ENCODE data around the gene DCHS2. TPM values are rescaled to one million over a fixed set of nuclear protein-coding genes. Genes with fewer than 3 reads are reported as not detected.

The DCHS2 gene
- total RNA-seq, 2 experiments from 2014 or later, result 0.16 to 0.22 TPM

DNA sequence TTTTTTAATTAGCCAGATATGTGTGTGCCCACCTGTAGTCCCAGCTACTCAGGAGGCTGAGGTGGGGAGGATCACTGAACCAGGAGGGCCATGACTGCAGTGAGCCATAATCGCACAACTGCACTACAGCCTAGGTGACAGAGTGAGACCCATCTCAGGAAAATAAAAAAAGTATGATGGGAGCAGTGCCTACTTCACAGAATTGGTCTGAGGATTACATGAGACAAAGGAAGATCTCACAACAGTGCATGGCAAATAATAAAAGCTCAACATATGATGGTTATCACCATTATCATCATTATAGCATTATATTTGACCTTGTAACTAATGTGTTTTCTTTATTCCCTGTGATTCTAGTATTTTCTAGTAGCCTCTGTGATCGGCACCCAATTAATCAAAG is 19.9 kb upstream of the DCHS2 start:
- Histone ChIP-seq H3K36me3 (ENCODE audit: insufficient read depth, low read length) (no peaks in the 10 kb centered on the region), H3K27ac (ENCODE audit: low read depth in 1 of 2, low read length in 2 of 2) (no peak overlapping the region), H3K27me3 (ENCODE audit: control insufficient read depth in 1 of 2, insufficient read depth in 2 of 2, low read length in 2 of 2) (no peaks in the 10 kb centered on the region), H3K4me1 (ENCODE audit: insufficient read depth, low read length) (no peaks in the 10 kb centered on the region), H3K9me3 (ENCODE audit: control insufficient read depth in 1 of 2, insufficient read depth in 1 of 2, low read length in 2 of 2) (no peaks in the 10 kb centered on the region), H3K4me3 (ENCODE audit: low read length) (no peak overlapping the region)
- H3K9me3 Mint-ChIP-seq, result no peaks in the 10 kb centered on the region
- H3K4me3 Mint-ChIP-seq, result no peak overlapping the region
- DNase-seq (no peak), ATAC-seq (ENCODE audit: poor library complexity) (no peak)
- intact Hi-C loops (cut with DNase I, micrococcal nuclease), result no loop called here
- TF ChIP-seq, protein P1, sequence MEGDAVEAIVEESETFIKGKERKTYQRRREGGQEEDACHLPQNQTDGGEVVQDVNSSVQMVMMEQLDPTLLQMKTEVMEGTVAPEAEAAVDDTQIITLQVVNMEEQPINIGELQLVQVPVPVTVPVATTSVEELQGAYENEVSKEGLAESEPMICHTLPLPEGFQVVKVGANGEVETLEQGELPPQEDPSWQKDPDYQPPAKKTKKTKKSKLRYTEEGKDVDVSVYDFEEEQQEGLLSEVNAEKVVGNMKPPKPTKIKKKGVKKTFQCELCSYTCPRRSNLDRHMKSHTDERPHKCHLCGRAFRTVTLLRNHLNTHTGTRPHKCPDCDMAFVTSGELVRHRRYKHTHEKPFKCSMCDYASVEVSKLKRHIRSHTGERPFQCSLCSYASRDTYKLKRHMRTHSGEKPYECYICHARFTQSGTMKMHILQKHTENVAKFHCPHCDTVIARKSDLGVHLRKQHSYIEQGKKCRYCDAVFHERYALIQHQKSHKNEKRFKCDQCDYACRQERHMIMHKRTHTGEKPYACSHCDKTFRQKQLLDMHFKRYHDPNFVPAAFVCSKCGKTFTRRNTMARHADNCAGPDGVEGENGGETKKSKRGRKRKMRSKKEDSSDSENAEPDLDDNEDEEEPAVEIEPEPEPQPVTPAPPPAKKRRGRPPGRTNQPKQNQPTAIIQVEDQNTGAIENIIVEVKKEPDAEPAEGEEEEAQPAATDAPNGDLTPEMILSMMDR (IDR thresholded peaks at IDR 0.05), result no peak
- H3K4me1 Mint-ChIP-seq (ENCODE audit: low read depth), result no peaks in the 10 kb centered on the region
- H3K27ac Mint-ChIP-seq, result no peak overlapping the region
- no peaks in the 10 kb centered on the region for H3K36me3 Mint-ChIP-seq (ENCODE audit: low read depth)
- ChIA-PET POLR2A (no interaction called here), CTCF (interaction anchor here (1.4 kb wide), 1 partner anchor 9 kb away, joined by 3 read pairs; no protein-coding TSS in a partner anchor)
- H3K27me3 Mint-ChIP-seq, result peaks cover 58% of the 10 kb centered on the region

DNA sequence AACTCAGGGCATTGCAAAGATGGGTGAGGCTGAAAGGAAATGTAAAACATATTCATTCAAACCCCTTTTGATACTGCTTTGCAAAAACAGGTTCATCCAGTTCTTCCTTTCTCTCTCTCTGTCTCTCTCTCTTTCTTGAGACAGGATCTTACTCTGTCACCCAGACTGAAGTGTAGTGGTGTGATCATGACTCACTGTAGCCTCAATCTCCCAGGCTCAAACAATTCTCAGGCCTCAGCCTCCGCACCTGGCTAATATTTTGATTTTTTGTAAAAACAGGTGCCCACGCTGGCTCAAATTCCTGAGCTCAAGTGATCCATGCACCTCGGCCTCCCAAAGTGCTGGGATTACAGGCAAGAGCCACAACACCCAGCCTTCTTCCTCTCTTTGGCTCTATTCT is 15.6 kb upstream of the DCHS2 start:
- intact Hi-C loops (cut with DNase I, micrococcal nuclease), result loop anchor here (5.0 to 10.0 kb wide), 3 partner anchors 172 to 722 kb away; partner anchors contain the start of gene SFRP2 (in 1 of the 2)
- no peaks in the 10 kb centered on the region for H3K4me1 ChIP-seq (ENCODE audit: insufficient read depth, low read length)
- Mint-ChIP-seq H3K36me3 (ENCODE audit: low read depth) (no peaks in the 10 kb centered on the region), H3K27me3 (peaks cover 51% of the 10 kb centered on the region), H3K4me1 (ENCODE audit: low read depth) (no peaks in the 10 kb centered on the region), H3K9me3 (no peaks in the 10 kb centered on the region), H3K4me3 (no peak overlapping the region), H3K27ac (no peak overlapping the region)
- ChIA-PET POLR2A (no interaction called here), CTCF (interaction anchor here (0.8 kb wide), 1 partner anchor 13 kb away, joined by 3 read pairs; no protein-coding TSS in a partner anchor)
- H3K27ac ChIP-seq (ENCODE audit: low read depth in 1 of 2, low read length in 2 of 2), result no peak overlapping the region
- TF ChIP-seq, protein P1 (IDR thresholded peaks at IDR 0.05), result no peak
- no peak overlapping the region for H3K4me3 ChIP-seq (ENCODE audit: low read length)
- no peaks in the 10 kb centered on the region for H3K9me3 ChIP-seq (ENCODE audit: control insufficient read depth in 1 of 2, insufficient read depth in 1 of 2, low read length in 2 of 2)
- DNase-seq (no peak), ATAC-seq (ENCODE audit: poor library complexity) (no peak)
- H3K27me3 ChIP-seq (ENCODE audit: control insufficient read depth in 1 of 2, insufficient read depth in 2 of 2, low read length in 2 of 2), result peaks cover 0 to 4% of the 10 kb centered on the region in 2 experiments
- H3K36me3 ChIP-seq (ENCODE audit: insufficient read depth, low read length), result no peaks in the 10 kb centered on the region

DNA sequence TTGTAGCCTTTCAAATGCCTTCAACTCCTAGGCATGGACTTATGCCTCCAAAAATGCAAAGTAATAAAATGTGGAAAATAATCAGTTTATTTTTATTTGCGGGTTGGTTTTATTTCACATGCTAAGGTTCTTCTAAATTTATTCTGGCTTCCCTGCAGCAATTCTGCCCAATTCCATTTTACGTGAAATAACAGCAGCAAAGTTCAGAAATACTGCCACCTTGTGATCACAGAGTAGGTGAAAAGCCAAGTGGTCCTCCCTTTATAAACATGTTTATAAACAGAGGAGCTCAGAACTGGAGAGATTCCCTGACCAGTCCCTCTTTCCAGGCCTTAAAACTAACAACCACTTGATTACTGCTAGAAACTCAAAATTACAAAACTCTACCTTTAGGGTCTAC is 14.7 kb upstream of the DCHS2 start:
- Histone ChIP-seq H3K36me3 (ENCODE audit: insufficient read depth, low read length) (no peaks in the 10 kb centered on the region), H3K9me3 (ENCODE audit: control insufficient read depth in 1 of 2, insufficient read depth in 1 of 2, low read length in 2 of 2) (no peaks in the 10 kb centered on the region), H3K27ac (ENCODE audit: low read depth in 1 of 2, low read length in 2 of 2) (no peak overlapping the region), H3K27me3 (ENCODE audit: control insufficient read depth in 1 of 2, insufficient read depth in 2 of 2, low read length in 2 of 2) (peaks cover 0 to 4% of the 10 kb centered on the region in 2 experiments), H3K4me3 (ENCODE audit: low read length) (no peak overlapping the region), H3K4me1 (ENCODE audit: insufficient read depth, low read length) (no peaks in the 10 kb centered on the region)
- ATAC-seq (ENCODE audit: poor library complexity) (no peak), DNase-seq (peak in 3 of 14 experiments; percentile 5 to 13 (median 8))
- no peaks in the 10 kb centered on the region for H3K4me1 Mint-ChIP-seq (ENCODE audit: low read depth)
- no peak overlapping the region for H3K27ac Mint-ChIP-seq
- H3K4me3 Mint-ChIP-seq, result no peak overlapping the region
- intact Hi-C loops (cut with DNase I, micrococcal nuclease), result loop anchor here (5.0 to 10.0 kb wide), 3 partner anchors 171 to 721 kb away; partner anchors contain the start of gene SFRP2 (in 1 of the 2)
- no peaks in the 10 kb centered on the region for H3K36me3 Mint-ChIP-seq (ENCODE audit: low read depth)
- CTCF ChIA-PET, result interaction anchor here (0.8 kb wide), 1 partner anchor 12 kb away, joined by 3 read pairs; no protein-coding TSS in a partner anchor
- H3K27me3 Mint-ChIP-seq, result peaks cover 50% of the 10 kb centered on the region
- no peaks in the 10 kb centered on the region for H3K9me3 Mint-ChIP-seq
- POLR2A ChIA-PET, result no interaction called here
- TF ChIP-seq, protein P1 (IDR thresholded peaks at IDR 0.05), result peak; percentile 17
